Neural cell (in vitro differentiated cells): ENCODE data around the gene PTPRN2. TPM values are rescaled to one million over a fixed set of nuclear protein-coding genes. Genes with fewer than 3 reads are reported as not detected.

Experiments
- H2AFZ ChIP-seq: fragments of 200-600, 300-800 bp; sonication (generic), shearing (Covaris generic); 2 replicates; pipeline ENCODE4 v1.6.0; 2014; ENCODE audit warnings: low read depth, mild to moderate bottlenecking, antibody characterized with exemption, low read length, moderate library complexity
- H3F3A ChIP-seq: fragments of 200-600 bp; shearing (Covaris generic); 2 replicates; pipeline ENCODE4 v1.6.1; 2016; ENCODE audit warnings: mild to moderate bottlenecking, moderate library complexity, mixed read lengths, antibody characterized with exemption, low read length; ENCODE audit not compliant: insufficient read depth, poor library complexity, severe bottlenecking
- H3K27ac ChIP-seq: fragments of 200-600, 300-800 bp; sonication (generic), shearing (Covaris generic); 2 replicates; pipeline ENCODE4 v1.5.1; 2014; ENCODE audit warnings: mild to moderate bottlenecking, low read length, moderate library complexity
- H3K27me3 ChIP-seq: fragments of 300-800, 200-600 bp; sonication (generic), shearing (Covaris generic); 2 replicates; pipeline ENCODE4 v1.6.0; 2014; ENCODE audit warnings: mild to moderate bottlenecking, low read depth, low read length, moderate library complexity; ENCODE audit not compliant: insufficient read depth
- H3K36me3 ChIP-seq: fragments of 300-800, 200-600 bp; sonication (generic), shearing (Covaris generic); 2 replicates; pipeline ENCODE4 v1.5.1; 2014; ENCODE audit warnings: mild to moderate bottlenecking, antibody characterized with exemption, low read length, moderate library complexity; ENCODE audit not compliant: insufficient read depth
- H3K4me2 ChIP-seq: fragments of 300-800, 200-600 bp; sonication (generic), shearing (Covaris generic); 2 replicates; pipeline ENCODE4 v1.6.0; 2014; ENCODE audit warnings: mild to moderate bottlenecking, low read length
- H3K4me3 ChIP-seq: fragments of 300-800, 200-600 bp; sonication (generic), shearing (Covaris generic); 2 replicates; pipeline ENCODE4 v1.5.1; 2014; ENCODE audit warnings: mild to moderate bottlenecking, low read length, moderate library complexity
- H3K79me2 ChIP-seq: fragments of 200-600 bp; shearing (Covaris generic); replicated peaks from 2 replicates; pipeline ENCODE4 v1.6.0; 2014; ENCODE audit warnings: mild to moderate bottlenecking, low read length, moderate library complexity; ENCODE audit not compliant: insufficient read depth
- H3K9ac ChIP-seq: fragments of 300-800, 200-600 bp; sonication (generic), shearing (Covaris generic); 2 replicates; pipeline ENCODE4 v1.6.1; 2016; ENCODE audit warnings: mild to moderate bottlenecking, low read length, mixed read lengths
- H3K9me2 ChIP-seq: fragments of 200-600 bp; shearing (Covaris generic); 2 replicates; pipeline ENCODE4 v1.6.1; 2016; ENCODE audit warnings: mild to moderate bottlenecking, low read length, mixed read lengths; ENCODE audit not compliant: insufficient read depth
- H3K9me3 ChIP-seq: fragments of 200-600, 300-800 bp; sonication (generic), shearing (Covaris generic); 2 replicates; pipeline ENCODE4 v1.6.1; 2016; ENCODE audit warnings: mild to moderate bottlenecking, mixed run types, low read length, moderate library complexity, mixed read lengths
- H4K20me1 ChIP-seq: fragments of 200-600 bp; shearing (Covaris generic); 2 replicates; pipeline ENCODE4 v1.6.1; 2016; ENCODE audit warnings: mild to moderate bottlenecking, mixed run types; ENCODE audit not compliant: insufficient read depth
- EP300 ChIP-seq: fragments of 450-650 bp; conservative IDR thresholded peaks from 2 replicates; pipeline ENCODE4 v1.6.1; 2014; ENCODE audit warnings: antibody characterized with exemption, mild to moderate bottlenecking, moderate library complexity; ENCODE audit not compliant: poor library complexity, severe bottlenecking
- MXI1 ChIP-seq: fragments of 450-650 bp; conservative IDR thresholded peaks from 2 replicates; pipeline ENCODE4 v1.6.1; 2014; ENCODE audit warnings: antibody characterized with exemption, mild to moderate bottlenecking; ENCODE audit not compliant: poor library complexity, severe bottlenecking
- POLR2AphosphoS5 ChIP-seq: IDR thresholded peaks from 2 replicates; pipeline ENCODE4 v1.6.1; 2012
- RAD21 ChIP-seq: fragments of 450-650 bp; conservative IDR thresholded peaks from 2 replicates; pipeline ENCODE4 v1.6.1; 2014; ENCODE audit warnings: antibody characterized with exemption, mild to moderate bottlenecking, moderate library complexity
- REST ChIP-seq: IDR thresholded peaks from 2 replicates; pipeline ENCODE4 v1.6.1; 2012; ENCODE audit warnings: borderline replicate concordance
- SMC3 ChIP-seq: fragments of 450-650 bp; conservative IDR thresholded peaks from 2 replicates; pipeline ENCODE4 v1.6.1; 2014; ENCODE audit warnings: antibody characterized with exemption, mild to moderate bottlenecking, moderate library complexity; ENCODE audit not compliant: poor library complexity
- TAF1 ChIP-seq: IDR thresholded peaks from 2 replicates; pipeline ENCODE4 v1.6.1; 2012; ENCODE audit warnings: low read depth
- polyA plus RNA-seq: library from polyadenylated mRNA; depleted of rRNA; stranded (reverse); fragments of >200 nt; gene quantifications from 2 replicates; pipeline ENCODE4 v1.2.3, GENCODE V29; 2014
- TF ChIP-seq, protein P1 (sequence below): fragments of 450-650 bp; IDR thresholded peaks from 2 replicates; pipeline ENCODE4 v1.5.1; 2014; ENCODE audit warnings: antibody characterized with exemption, mild to moderate bottlenecking, moderate library complexity; ENCODE audit not compliant: poor library complexity, severe bottlenecking

The PTPRN2 gene
- polyA plus RNA-seq, 1 donor from 2014 or later, result 31.0 TPM

GRCh38 chr7:157821959-157822687 is 765.5 kb downstream of the PTPRN2 start:
- no peaks in the 10 kb centered on the region for H4K20me1 ChIP-seq
- TF ChIP-seq REST (no peak), TAF1 (no peak), POLR2AphosphoS5 (no peak), MXI1 (no peak), RAD21 (no peak)
- H3K9me3 ChIP-seq, result no peaks in the 10 kb centered on the region
- no peak overlapping the region for H3K9ac ChIP-seq
- no peaks in the 10 kb centered on the region for H3K36me3 ChIP-seq
- H3K79me2 ChIP-seq, result no peaks in the 10 kb centered on the region
- H3K4me2 ChIP-seq, result no peak overlapping the region
- H3K4me3 ChIP-seq, result no peak overlapping the region
- no peak overlapping the region for H2AFZ ChIP-seq
- no peaks in the 10 kb centered on the region for H3K27me3 ChIP-seq
- peaks cover 4% of the 10 kb centered on the region for H3F3A ChIP-seq
- H3K27ac ChIP-seq, result no peak overlapping the region
- H3K9me2 ChIP-seq, result no peaks in the 10 kb centered on the region

DNA sequence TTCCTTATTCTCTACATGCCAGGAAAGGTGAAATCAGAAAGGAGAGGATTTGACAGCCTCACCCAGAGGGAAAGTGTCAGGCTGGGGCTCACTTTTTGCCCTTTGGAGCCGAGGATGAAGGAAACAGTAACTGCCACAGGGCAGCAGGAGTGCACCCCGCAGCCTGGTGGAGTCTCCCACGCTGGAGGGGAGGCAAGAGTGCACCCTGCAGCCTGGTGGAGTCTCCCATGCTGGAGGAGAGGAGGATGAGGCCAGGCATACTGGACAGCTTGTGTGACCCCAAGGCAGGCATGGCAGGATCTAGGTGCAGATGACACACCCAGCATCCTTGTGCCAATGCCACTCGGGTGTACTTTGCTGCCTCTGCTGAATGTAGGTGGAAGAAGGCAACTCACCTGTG is 766.8 kb downstream of the PTPRN2 start:
- TF ChIP-seq, protein P1, sequence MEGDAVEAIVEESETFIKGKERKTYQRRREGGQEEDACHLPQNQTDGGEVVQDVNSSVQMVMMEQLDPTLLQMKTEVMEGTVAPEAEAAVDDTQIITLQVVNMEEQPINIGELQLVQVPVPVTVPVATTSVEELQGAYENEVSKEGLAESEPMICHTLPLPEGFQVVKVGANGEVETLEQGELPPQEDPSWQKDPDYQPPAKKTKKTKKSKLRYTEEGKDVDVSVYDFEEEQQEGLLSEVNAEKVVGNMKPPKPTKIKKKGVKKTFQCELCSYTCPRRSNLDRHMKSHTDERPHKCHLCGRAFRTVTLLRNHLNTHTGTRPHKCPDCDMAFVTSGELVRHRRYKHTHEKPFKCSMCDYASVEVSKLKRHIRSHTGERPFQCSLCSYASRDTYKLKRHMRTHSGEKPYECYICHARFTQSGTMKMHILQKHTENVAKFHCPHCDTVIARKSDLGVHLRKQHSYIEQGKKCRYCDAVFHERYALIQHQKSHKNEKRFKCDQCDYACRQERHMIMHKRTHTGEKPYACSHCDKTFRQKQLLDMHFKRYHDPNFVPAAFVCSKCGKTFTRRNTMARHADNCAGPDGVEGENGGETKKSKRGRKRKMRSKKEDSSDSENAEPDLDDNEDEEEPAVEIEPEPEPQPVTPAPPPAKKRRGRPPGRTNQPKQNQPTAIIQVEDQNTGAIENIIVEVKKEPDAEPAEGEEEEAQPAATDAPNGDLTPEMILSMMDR, result no peak
- TF ChIP-seq REST, result no peak
- TF ChIP-seq EP300, result no peak
- TF ChIP-seq TAF1, result no peak
- TF ChIP-seq RAD21, result no peak
- no peak for TF ChIP-seq SMC3
- Histone ChIP-seq H3K9me2 (no peaks in the 10 kb centered on the region), H2AFZ (no peak overlapping the region), H3F3A (peaks cover 4% of the 10 kb centered on the region), H3K9me3 (no peaks in the 10 kb centered on the region), H3K27me3 (no peaks in the 10 kb centered on the region), H4K20me1 (no peaks in the 10 kb centered on the region), H3K9ac (no peak overlapping the region), H3K36me3 (no peaks in the 10 kb centered on the region), H3K79me2 (no peaks in the 10 kb centered on the region), H3K4me3 (no peak overlapping the region), H3K4me2 (no peak overlapping the region), H3K27ac (no peak overlapping the region)
